ENCODE measurements around the gene ZNF740.
A peak's percentile ranks its signal among the peaks of the same experiment; 100 is the strongest.
"Not testable (repeated sequence)": the region's sequence is repeated elsewhere in the genome, so short reads cannot be mapped to it uniquely, and the experiment has no call there.

Gene ZNF740

GRCh38 chr12:53173085-53173715 lies 7.3 kb upstream of the ZNF740 start:
- DNase-seq (ENCODE audit: low read depth), result no peak

DNA sequence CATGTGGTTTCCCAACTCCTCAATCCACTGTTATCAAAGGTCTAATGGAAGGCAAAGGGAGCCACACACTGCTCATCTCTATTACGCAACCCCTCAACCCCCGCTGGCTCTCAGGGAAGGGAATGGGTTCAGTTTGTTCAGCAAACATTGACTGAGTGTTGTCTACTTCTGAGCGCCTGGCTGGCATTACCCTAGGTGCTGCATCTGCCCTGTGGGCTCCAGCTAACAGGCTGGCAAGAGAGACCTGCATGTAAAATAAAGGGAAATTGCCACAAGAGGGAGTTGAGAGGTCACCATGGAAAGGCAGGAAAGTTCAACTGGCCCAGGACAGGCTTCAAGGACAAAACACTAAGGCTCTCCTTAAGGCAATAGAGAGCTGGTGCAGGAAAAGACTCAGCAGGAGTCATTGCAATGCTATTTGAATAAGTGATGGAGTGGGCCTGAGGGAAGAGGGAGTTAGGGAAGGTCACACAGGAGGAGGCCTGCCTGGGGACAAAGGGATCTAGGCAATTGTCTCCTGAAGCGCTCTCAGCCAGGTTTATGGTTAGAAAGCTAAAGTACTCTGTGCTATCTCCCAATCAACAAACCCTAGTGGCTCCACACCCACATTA lies 5.5 kb upstream of the ZNF740 start:
- DNase-seq (ENCODE audit: low read depth), result peak; percentile 30

DNA sequence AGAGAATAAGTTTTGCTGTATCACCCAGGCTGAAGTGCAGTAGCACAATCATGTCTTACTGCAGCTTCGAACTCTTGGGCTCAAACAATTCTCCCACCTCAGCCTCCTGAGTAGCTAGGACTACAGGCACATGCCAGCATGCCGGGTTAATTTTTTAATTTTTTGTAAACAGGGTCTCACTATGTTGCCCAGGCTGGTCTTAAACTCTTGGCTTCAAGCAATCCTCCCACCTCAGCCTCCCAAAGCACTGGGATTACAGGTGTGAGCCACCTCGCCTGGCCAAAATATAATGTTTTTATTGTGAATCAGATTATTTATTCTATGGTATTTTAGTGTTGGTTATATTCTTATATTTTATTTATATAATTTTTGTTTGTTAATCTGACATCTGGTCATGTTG lies 3.8 kb upstream of the ZNF740 start:
- DNase-seq (ENCODE audit: low read depth), result no peak

DNA sequence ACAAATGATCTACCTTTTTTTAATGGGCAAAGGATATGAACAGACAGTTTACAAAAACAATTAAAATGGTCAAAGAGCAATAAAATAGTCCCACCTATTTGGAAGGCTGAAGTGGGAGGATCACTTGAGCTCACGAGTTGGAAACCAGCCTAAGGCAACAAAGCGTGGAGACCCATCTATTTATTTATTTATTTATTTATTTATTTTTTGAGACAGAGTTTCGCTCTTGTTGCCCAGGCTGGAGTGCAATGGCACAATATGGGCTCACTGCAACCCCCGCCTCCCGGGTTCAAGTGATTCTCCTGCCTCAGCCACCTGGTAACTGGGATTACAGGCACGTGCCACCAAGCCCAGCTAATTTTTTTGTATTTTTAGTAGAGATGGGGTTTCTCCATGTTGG lies 3.1 kb upstream of the ZNF740 start:
- not testable (repeated sequence) for DNase-seq (ENCODE audit: low read depth)

GRCh38 chr12:53178803-53179202 lies 1.7 kb upstream of the ZNF740 start:
- DNase-seq (ENCODE audit: low read depth), result not testable (repeated sequence)

- DNase-seq (ENCODE audit: low read depth), result no peak
Observed at GRCh38 chr12:53179687-53180219, 769 bp upstream of the ZNF740 start.

DNA sequence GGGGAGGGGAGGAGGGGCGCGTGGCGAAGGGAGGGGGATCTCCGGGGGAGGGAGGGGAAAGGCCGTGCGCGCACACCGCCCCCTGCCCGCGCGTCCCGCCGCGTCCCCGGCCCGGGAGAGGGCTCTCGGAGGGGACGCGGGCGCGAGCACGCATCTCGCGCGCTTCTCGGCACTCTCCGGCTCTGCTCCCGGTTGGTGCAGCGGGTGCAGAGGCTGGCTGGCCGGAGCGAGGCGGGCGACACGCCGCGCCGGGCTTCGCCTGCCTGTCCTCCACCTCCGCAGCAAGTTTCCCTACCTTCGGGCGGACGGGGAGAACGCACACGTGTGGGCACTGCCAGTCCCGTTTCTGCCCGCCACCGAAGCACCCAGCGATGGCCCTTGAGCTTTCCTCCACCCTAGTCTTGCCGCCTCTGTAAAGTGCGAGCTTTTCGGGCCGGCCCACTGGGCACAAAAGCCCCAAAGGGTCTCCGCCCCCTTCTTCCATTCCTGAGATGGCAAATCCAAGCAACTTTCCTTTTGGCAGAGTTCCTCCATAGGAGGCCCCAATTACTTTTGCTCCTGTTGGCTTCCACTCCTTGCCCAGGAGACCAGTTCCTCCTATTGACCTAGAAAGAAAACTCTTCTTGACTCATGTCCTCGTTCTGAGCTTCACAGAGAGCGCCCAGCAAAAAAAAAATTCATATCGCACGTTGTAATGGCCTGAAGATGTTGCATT lies 566 bp downstream of the ZNF740 start:
- DNase-seq (ENCODE audit: low read depth), result peak; percentile 88

- no peak for DNase-seq (ENCODE audit: low read depth)
Observed at GRCh38 chr12:53181935-53182334, 1.4 kb downstream of the ZNF740 start.

DNA sequence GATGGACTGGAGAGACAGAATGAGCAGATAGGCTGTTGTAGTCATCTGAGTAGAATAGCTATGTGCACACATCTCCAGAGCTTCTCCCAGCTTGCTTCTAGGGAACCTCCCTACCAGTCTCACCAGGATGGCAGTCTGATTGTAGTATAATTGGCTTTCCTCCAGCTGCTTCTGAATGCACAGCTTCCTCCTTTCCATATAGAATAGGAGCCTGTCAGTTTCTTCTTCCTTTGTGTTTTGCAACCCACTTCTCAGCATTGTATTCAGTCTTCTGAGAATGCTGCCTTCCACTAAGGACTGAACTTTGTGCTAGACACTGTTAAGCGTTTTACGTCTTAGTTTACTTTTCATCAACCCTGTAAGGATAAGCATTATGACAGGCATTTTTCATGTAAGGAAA lies 2.4 kb downstream of the ZNF740 start:
- DNase-seq (ENCODE audit: low read depth), result no peak

GRCh38 chr12:53184828-53185227 lies 4.3 kb downstream of the ZNF740 start:
- no peak for DNase-seq (ENCODE audit: low read depth)

DNA sequence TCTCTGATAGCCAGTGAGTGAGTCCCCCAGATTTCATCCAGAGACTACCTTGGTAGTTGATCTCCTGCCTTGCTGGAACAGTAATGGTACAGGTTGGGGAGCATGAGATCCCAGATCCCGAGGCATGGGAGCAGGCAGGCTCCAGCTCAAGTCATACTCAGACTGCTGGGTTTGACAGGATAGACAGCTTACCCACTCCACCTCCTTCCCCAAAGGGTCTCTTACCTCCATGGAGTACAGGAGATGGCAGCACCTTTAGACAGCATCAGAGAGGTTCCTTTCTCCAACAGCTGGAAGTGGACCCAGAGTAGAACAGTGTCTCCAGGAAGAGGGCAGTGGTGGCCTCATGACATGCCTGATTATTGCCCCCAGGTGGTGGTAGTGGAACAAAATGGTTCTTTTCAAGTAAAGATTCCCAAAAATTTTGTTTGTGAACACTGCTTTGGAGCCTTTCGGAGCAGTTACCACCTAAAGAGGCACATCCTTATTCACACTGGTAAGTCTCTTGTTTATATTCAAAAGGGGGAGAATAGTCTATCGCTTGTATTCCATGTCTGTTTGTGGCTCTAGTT lies 5.1 kb downstream of the ZNF740 start:
- no peak for DNase-seq (ENCODE audit: low read depth)

GRCh38 chr12:53186745-53187144 lies 6.2 kb downstream of the ZNF740 start:
- no peak for DNase-seq (ENCODE audit: low read depth)

GRCh38 chr12:53187145-53187899 lies 6.8 kb downstream of the ZNF740 start:
- no peak for DNase-seq (ENCODE audit: low read depth)

DNA sequence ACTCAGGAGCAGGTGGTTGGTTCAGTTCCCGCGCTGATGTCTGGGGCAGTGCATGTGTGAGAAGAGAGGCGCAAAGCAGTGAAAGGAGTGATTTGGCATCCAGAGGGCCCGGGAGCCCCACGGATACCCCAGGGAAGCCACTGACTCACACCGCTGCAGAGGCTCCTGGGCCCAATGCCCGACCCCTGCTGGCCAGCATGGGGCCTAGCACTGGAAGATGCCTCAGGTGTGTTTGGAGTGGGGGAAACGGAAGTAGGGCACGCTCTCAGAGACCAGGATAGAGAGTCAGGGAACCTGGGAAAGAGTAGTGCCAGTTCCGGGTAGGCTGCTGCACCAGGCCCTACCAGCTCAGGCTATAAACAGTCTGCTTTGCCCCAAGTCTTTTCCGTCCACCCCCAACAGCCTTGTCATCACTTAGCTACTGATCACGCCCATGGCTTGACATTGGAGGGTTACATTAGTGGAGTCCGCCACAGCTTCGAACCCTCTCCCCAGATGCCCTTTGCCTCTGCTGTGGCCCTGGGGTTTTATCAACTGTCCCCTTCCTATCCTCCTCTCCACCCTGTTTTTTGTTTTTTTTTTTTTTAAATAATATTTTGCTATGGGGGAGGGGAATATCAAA lies 9.7 kb downstream of the ZNF740 start:
- DNase-seq (ENCODE audit: low read depth), result peak; percentile 58

DNA sequence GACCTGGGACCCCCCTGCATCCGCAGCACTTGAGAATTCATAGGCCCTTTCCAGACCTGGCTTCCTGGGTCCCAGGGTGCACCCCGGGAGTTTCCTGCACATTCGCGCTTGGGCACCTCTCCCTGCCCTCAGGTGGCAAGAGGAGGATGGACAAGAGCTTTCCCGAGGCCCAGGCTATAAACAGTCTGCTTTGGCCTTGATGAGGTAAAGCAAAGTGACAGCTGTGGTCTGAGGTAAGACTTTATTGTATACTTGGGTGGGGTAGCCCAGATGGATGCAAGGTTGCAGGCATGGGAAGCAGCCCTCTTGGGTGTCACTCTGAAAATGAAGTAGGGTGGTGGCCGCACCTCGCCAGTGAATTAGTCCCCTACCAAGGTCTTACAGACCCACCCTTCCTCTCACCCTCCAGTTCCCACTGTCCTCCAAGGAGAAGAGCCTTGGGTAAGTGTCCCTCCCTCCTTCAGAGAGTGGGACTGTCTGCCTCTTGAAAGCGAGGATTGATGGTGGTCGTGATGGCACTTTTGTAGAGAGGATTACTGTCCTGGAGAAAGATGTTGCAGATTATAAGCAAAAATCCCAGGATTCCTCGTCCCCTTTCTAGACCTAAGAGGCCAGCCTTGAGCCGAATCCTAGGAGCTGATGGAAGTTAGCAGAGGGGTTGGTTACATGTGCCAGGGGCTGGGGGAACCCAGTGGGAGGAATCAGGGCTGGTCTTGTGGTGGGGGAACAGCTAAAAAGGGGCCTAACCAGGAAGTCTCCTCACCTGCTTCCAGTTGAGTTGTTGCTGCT lies 10.8 kb downstream of the ZNF740 start:
- no peak for DNase-seq (ENCODE audit: low read depth)

DNA sequence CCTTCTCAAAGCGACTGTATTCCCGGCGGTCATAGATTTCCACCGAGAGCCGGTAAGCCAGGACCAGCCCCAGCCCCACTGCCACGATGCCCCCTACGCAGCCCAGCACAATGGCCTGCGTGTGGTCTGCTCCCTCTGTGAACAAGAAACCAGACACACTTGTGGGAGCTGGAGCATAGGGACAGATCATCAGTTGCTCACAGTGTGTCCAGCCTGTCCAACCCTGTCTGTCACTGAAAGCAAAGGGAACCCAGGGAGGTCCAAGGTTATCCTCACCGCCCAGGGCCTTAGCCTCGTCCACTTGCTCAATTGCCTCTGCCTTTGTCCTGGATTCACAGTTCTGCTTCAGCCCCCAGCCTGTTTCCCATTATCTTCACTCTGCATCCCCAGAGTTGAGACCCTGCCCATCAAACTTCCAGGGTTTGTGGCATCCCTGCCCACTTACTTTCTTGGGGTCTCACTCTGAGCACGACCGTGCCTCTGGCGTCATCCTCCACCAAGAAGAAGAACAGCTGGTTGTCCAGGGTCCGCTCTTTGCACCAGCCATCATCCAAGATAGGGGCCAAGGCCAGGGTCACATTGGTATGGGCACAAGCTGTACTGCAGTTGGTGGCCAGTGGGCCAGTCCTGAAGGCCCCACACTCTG lies 11.5 kb downstream of the ZNF740 start:
- DNase-seq (ENCODE audit: low read depth), result no peak

DNA sequence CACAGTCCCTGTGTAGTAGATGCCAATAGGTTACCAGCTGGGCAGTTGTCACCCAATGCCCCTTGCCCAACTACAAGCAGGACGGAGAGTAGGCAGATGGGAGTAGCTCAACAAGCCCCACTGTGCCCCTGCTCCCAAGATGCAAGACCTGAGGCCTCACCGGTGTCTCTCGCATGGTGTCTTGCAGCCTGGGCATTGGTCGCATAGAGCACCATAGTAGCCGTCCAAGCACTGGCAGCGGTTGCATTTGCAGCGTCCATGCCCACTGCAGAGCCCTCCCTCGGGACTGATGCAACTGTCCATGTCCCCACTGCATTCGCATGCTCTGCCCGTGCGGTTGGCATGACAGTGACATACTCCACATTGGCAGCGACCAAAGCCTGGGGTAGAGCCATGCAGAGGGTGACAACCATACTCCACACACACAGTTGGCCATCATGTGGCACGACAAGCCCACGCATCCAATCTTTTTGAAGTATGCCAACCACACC lies 12.1 kb downstream of the ZNF740 start:
- DNase-seq (ENCODE audit: low read depth), result no peak

DNA sequence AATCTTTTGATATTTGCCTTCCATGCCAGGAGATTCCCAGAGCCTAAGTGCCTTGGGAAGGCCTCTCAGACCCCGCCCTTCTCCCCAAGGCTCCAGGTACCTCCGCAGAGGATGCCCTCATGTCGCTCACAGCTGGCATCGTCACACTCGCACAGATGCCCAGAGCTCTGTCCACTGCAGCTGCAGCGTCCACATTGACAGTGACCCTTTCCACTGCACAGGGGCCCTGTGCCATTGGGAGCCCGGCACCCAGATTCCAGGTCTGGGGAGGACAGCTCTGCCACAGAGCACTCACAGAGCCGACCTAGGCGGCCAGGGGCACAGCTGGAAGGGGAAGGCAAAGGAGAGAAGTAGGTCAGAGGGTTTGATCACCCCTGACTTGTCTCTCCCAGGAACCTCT lies 12.5 kb downstream of the ZNF740 start:
- DNase-seq (ENCODE audit: low read depth), result no peak

GRCh38 chr12:53193985-53194716 lies 13.6 kb downstream of the ZNF740 start:
- no peak for DNase-seq (ENCODE audit: low read depth)

All from fibroblast of gingiva (primary cell).